NCI-H1092 treated with DMSO at 0.1 percent for 48 hours (cell line): ENCODE data around the gene LOX.
"Not testable (repeated sequence)": the region's sequence is repeated elsewhere in the genome, so short reads cannot be mapped to it uniquely, and the experiment has no call there.

Experiments used
- DNase-seq: peaks from one replicate; lab custom pipeline; 2025; lab: John Stamatoyannopoulos, UW

Gene LOX

GRCh38 chr5:122097391-122097790, 19.3 kb upstream of the LOX start:
- no peak for DNase-seq

GRCh38 chr5:122095158-122095557, 17.1 kb upstream of the LOX start:
- no peak for DNase-seq

GRCh38 chr5:122094251-122094650, 16.2 kb upstream of the LOX start:
- DNase-seq: not testable (repeated sequence)

- no peak for DNase-seq
Measured at GRCh38 chr5:122093415-122094180, 15.5 kb upstream of the LOX start.

GRCh38 chr5:122091936-122092600, 14.0 kb upstream of the LOX start:
- DNase-seq: peak; percentile 11

GRCh38 chr5:122089096-122090013, 11.3 kb upstream of the LOX start:
- no peak for DNase-seq

- DNase-seq: no peak
Measured at GRCh38 chr5:122085041-122085440, 7.0 kb upstream of the LOX start.

- DNase-seq: no peak
Measured at GRCh38 chr5:122083535-122083934, 5.5 kb upstream of the LOX start.

- DNase-seq: no peak
Measured at GRCh38 chr5:122081541-122081940, 3.5 kb upstream of the LOX start.

- peak; percentile 26 for DNase-seq
Measured at GRCh38 chr5:122077366-122078115, 518 bp downstream of the LOX start.

- DNase-seq: peak; percentile 45
Measured at GRCh38 chr5:122076669-122077365, 1.2 kb downstream of the LOX start.

GRCh38 chr5:122076050-122076461, 2.0 kb downstream of the LOX start:
- DNase-seq: no peak

GRCh38 chr5:122073864-122074263, 4.2 kb downstream of the LOX start:
- DNase-seq: no peak

- DNase-seq: no peak
Measured at GRCh38 chr5:122073018-122073417, 5.0 kb downstream of the LOX start.

- DNase-seq: no peak
Measured at GRCh38 chr5:122067390-122067789, 10.7 kb downstream of the LOX start.

- no peak for DNase-seq
Measured at GRCh38 chr5:122064992-122065391, 13.1 kb downstream of the LOX start.

GRCh38 chr5:122063836-122064235, 14.2 kb downstream of the LOX start:
- no peak for DNase-seq

GRCh38 chr5:122062205-122062604, 15.9 kb downstream of the LOX start:
- no peak for DNase-seq

- DNase-seq: no peak
Measured at GRCh38 chr5:122056913-122057312, 21.1 kb downstream of the LOX start.

GRCh38 chr5:122054266-122054665, 23.8 kb downstream of the LOX start:
- DNase-seq: peak; percentile 7
